Bronchial epithelial cell (primary cell): Measurements from ENCODE around the gene METTL26. TPM values are rescaled to one million over a fixed set of nuclear protein-coding genes. Genes with fewer than 3 reads are reported as not detected.
A peak's percentile ranks its signal among the peaks of the same experiment; 100 is the strongest.

Experiments
- DNase-seq: peaks from one replicate; pipeline ENCODE4 v3.0.0-alpha.2; 2010; ENCODE audit warnings: low read depth
- FAIRE-seq: peaks from 2 replicates; lab custom pipeline; 2011; peaks lifted over from hg19 to GRCh38; lab: Jason Lieb, UNC
- H3K27me3 ChIP-seq: 2 replicates; pipeline ENCODE4 v1.5.1; 2011; ENCODE audit warnings: low read length; ENCODE audit not compliant: control insufficient read depth, insufficient read depth
- H3K36me3 ChIP-seq: 2 replicates; pipeline ENCODE4 v1.5.1; 2011; ENCODE audit warnings: low read length; ENCODE audit not compliant: control insufficient read depth, insufficient read depth
- H3K4me3 ChIP-seq: 2 replicates; pipeline ENCODE4 v1.5.1; 2011; ENCODE audit warnings: mild to moderate bottlenecking, low read depth, low read length, control low read depth
- total RNA-seq: library from RNA; depleted of rRNA; stranded (reverse); fragments of >200 nt; gene quantifications from 2 replicates; pipeline ENCODE4 v1.2.1, GENCODE V29; 2014
- TF ChIP-seq, protein P1 (sequence below): IDR thresholded peaks from 2 replicates; pipeline ENCODE4 v1.5.1; 2011; ENCODE audit warnings: mild to moderate bottlenecking, moderate library complexity, low read length, control low read depth, inconsistent platforms; ENCODE audit not compliant: insufficient read depth, severe bottlenecking

METTL26 gene
- total RNA-seq, 1 donor from 2014 or later, result 50.8 TPM

DNA sequence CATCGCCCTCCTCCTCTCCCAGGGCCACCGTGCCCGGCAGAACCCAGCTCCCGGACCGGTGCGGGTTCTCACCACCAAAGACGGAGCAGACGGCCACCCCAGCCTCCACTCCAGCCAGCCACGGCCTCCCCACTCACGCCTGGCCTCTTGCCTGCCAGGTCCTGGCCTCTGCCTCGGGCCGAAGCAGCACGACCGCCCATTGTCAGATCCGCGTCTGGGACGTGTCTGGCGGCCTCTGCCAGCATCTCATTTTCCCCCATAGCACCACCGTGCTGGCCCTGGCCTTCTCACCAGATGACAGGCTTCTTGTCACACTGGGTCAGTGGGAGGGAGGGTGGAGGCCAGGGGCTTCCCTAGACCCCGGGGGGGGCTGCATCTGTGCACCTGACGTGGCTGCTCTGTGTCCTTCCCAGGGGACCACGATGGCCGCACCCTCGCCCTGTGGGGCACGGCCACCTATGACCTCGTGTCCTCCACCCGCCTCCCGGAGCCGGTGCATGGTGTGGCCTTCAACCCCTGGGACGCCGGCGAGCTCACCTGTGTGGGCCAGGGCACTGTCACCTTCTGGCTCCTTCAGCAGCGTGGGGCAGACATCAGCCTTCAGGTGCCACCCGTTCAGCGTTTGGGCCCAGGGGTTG, 25.2 kb upstream of the METTL26 start:
- DNase-seq (no peak), FAIRE-seq (no peak)
- Histone ChIP-seq H3K4me3 (no peak overlapping the region), H3K27me3 (no peaks in the 10 kb centered on the region), H3K36me3 (peaks cover 8% of the 10 kb centered on the region)
- TF ChIP-seq, protein P1, sequence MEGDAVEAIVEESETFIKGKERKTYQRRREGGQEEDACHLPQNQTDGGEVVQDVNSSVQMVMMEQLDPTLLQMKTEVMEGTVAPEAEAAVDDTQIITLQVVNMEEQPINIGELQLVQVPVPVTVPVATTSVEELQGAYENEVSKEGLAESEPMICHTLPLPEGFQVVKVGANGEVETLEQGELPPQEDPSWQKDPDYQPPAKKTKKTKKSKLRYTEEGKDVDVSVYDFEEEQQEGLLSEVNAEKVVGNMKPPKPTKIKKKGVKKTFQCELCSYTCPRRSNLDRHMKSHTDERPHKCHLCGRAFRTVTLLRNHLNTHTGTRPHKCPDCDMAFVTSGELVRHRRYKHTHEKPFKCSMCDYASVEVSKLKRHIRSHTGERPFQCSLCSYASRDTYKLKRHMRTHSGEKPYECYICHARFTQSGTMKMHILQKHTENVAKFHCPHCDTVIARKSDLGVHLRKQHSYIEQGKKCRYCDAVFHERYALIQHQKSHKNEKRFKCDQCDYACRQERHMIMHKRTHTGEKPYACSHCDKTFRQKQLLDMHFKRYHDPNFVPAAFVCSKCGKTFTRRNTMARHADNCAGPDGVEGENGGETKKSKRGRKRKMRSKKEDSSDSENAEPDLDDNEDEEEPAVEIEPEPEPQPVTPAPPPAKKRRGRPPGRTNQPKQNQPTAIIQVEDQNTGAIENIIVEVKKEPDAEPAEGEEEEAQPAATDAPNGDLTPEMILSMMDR, result no peak

DNA sequence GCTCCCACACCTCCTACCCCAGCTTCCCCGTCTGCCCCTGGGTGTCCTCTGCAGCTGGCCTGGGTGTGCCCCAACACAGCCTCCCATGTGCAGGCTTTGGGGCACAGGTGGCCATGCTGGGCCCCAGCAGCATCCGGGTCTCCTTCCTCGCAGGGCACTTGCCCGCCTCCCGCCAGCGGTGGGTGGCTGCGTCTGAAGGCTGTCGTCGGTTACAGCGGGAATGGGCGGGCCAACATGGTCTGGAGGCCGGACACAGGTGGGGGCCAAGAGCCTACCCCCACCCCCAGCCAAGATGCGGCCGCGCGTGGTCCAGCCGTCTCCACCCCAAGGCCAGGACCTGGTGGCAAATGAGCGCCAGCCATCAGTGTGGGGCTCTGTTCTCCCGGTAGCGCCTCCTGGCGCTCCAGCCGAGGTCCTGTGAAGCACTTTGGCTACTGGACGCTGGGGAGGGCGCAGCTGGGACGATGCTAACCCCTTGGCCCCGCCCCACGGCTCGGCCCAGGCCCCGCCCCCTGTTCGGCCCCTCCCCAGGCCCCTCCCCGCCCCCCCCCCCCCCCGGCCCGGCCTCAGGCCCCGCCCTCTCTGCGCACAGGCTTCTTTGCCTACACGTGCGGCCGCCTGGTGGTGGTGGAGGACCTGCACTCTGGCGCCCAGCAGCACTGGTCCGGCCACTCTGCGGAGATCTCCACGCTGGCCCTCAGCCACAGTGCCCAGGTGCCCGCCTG, 24.5 kb upstream of the METTL26 start:
- TF ChIP-seq, protein P1, result peak; percentile 69
- FAIRE-seq, result no peak
- Histone ChIP-seq H3K36me3 (peaks cover 8% of the 10 kb centered on the region), H3K27me3 (no peaks in the 10 kb centered on the region), H3K4me3 (no peak overlapping the region)
- DNase-seq, result peak; percentile 65

DNA sequence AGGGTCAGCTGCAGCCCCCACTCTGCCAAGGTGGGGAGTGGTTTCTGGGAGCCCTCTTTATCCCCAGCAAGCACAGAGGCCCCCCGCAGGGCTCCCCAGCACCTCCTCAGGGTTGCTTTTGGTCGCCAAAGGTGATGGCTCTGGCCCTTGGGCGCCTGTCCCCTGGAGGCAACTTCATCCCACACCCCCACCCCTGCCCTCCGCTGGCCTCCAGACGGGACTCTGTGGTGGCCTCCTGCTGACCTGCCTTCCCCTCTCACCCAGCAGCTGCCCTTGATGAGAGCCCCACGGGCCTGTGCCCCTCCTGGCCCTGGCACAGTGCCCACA, 24.0 kb upstream of the METTL26 start:
- no peak for FAIRE-seq
- peaks cover 11% of the 10 kb centered on the region for H3K36me3 ChIP-seq
- TF ChIP-seq, protein P1, result no peak
- no peaks in the 10 kb centered on the region for H3K27me3 ChIP-seq
- DNase-seq, result no peak
- H3K4me3 ChIP-seq, result no peak overlapping the region

DNA sequence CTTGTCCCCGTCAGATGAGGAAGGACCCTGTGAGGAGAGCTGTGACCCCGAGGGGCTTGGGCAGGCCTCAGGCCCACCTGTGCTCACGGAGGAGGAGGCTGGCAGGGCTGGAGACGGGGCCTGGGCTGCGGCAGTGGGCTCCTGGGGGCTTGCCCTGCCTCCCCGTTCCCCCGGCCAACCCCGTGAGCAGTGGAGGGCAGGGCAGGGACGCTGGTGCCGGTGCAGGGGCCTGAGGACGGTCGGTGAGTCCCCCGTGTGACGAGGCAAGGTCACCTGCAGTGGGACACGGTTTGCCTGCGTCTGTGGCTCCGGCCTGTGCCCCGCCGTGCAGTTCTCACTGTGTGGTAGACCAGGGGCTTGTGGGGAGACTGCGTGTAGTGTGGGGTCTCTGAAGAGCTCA, 23.5 kb upstream of the METTL26 start:
- H3K27me3 ChIP-seq, result no peaks in the 10 kb centered on the region
- no peak for FAIRE-seq
- DNase-seq, result no peak
- peaks cover 11% of the 10 kb centered on the region for H3K36me3 ChIP-seq
- TF ChIP-seq, protein P1, result no peak
- H3K4me3 ChIP-seq, result no peak overlapping the region

DNA sequence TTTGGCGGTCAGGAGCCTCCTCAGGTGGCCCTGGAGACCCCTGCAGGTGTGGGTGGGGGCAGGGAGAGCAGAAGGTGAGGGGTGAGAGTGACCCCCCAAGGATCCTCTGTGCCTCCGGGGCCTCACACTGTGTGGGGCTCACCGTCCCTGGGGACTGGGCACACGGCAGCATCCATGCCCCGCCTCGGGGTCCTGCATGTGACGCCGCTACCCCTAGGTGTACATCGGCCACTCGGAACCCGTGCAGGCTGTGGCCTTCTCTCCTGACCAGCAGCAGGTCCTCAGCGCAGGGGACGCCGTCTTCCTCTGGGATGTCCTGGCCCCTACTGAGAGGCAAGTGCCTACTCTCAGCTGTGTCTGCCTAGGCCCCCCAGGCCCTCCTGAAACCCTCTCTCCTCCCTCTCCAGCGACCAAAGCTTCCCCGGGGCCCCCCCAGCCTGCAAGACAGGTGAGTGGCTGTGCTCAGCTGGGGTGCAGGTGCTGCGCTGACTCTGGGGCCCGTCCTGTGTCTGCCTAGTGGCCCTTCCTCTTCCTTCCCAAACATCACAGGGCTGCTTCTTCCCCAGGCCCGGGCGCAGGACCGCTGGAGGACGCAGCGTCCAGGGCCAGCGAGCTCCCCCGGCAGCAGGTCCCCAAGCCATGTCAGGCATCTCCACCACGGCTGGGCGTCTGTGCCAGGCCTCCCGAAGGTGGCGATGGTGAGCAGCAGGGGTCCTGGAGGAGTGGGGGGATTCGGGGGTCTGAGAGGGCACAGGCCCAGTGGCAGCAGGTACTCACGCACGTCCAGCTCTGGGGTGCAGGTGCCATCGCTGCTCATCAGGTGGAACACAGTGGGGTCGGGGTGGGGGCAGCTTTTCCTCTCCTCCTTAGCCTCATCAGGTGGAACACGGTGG, 22.8 kb upstream of the METTL26 start:
- DNase-seq (no peak), FAIRE-seq (no peak)
- Histone ChIP-seq H3K4me3 (no peak overlapping the region), H3K36me3 (peaks cover 11% of the 10 kb centered on the region), H3K27me3 (no peaks in the 10 kb centered on the region)
- TF ChIP-seq, protein P1, result no peak
